H1 (cell line): ENCODE results near the gene ANAPC2.

Source experiments
- BCL11A ChIP-seq, 2 experiments: IDR thresholded peaks; one replicate each; pipeline ENCODE4 v1.6.1; 2011; ENCODE audit warnings: low read depth in 2 of 2, low read length in 2 of 2, mild to moderate bottlenecking in 2 of 2
- POLR2A ChIP-seq, 2 experiments: IDR thresholded peaks; 1 replicate in 1 of 2; 2 replicates in 1 of 2; pipeline ENCODE4 v1.6.1; 2011; ENCODE audit warnings: low read depth in 2 of 2, low read length in 2 of 2, mild to moderate bottlenecking in 2 of 2; ENCODE audit errors: control extremely low read depth in 1 of 2
- POLR2AphosphoS5 ChIP-seq: IDR thresholded peaks from 2 replicates; pipeline ENCODE4 v1.6.1; 2011; ENCODE audit warnings: low read depth, low read length
- TEAD4 ChIP-seq: IDR thresholded peaks from 2 replicates; pipeline ENCODE4 v1.6.1; 2012; ENCODE audit warnings: low read depth, low read length, inconsistent platforms, mixed read lengths
- YY1 ChIP-seq: IDR thresholded peaks from 2 replicates; pipeline ENCODE4 v1.6.1; 2011; ENCODE audit warnings: low read depth, mild to moderate bottlenecking, low read length
- TF ChIP-seq, protein P1 (sequence below), 3 experiments: IDR thresholded peaks; 1 replicate in 2 of 3; 2 replicates in 1 of 3; pipeline versions ENCODE4 v1.5.1 to v1.6.1; 2011; ENCODE audit warnings: low read length in 3 of 3, mild to moderate bottlenecking in 3 of 3, inconsistent platforms in 2 of 3, low read depth in 1 of 3, moderate library complexity in 1 of 3; ENCODE audit not compliant: insufficient read depth in 1 of 3; ENCODE audit errors: control extremely low read depth in 1 of 3
- TF ChIP-seq, protein P2 (sequence below): fragments of 300-600 bp; sonication (generic); IDR thresholded peaks from 2 replicates; pipeline ENCODE4 v1.7.1; 2012; ENCODE audit warnings: low read length, moderate library complexity, mild to moderate bottlenecking, inconsistent platforms; ENCODE audit not compliant: insufficient replicate concordance
- TF ChIP-seq, protein P3 (sequence below): IDR thresholded peaks from 2 replicates; pipeline ENCODE4 v1.6.1; 2012; ENCODE audit warnings: low read length, inconsistent platforms

DNA sequence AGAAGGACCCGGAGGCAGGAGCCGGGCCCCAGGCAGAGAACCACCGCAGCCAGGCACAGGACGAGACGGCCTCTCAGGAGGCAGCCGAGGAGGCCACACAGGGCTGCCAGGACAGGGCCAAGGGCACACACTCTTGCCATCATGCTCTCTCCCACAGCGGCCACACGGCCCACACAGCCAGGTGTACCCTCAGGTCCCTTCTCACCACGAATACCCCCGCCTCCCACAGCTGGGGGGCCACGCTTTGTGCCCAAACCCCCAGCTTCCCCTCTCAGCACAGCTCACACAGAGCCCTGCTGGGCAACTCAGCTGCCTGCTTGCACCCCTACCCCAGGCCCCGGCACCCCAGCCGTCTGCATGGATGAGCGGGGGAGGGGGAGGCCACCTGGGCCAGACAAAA, 5.4 kb upstream of the ANAPC2 start:
- TF ChIP-seq, protein P1, sequence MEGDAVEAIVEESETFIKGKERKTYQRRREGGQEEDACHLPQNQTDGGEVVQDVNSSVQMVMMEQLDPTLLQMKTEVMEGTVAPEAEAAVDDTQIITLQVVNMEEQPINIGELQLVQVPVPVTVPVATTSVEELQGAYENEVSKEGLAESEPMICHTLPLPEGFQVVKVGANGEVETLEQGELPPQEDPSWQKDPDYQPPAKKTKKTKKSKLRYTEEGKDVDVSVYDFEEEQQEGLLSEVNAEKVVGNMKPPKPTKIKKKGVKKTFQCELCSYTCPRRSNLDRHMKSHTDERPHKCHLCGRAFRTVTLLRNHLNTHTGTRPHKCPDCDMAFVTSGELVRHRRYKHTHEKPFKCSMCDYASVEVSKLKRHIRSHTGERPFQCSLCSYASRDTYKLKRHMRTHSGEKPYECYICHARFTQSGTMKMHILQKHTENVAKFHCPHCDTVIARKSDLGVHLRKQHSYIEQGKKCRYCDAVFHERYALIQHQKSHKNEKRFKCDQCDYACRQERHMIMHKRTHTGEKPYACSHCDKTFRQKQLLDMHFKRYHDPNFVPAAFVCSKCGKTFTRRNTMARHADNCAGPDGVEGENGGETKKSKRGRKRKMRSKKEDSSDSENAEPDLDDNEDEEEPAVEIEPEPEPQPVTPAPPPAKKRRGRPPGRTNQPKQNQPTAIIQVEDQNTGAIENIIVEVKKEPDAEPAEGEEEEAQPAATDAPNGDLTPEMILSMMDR (IDR thresholded peaks at IDR 0.05; ENCODE audit: control extremely low read depth in 1 of 3, insufficient read depth in 1 of 3, low read depth in 1 of 3, low read length in 3 of 3), result no peak
- TF ChIP-seq TEAD4 (no peak), BCL11A (IDR thresholded peaks at IDR 0.05; ENCODE audit: low read depth in 2 of 2, low read length in 2 of 2) (no peak), POLR2AphosphoS5 (no peak), YY1 (no peak), POLR2A (IDR thresholded peaks at IDR 0.05; ENCODE audit: control extremely low read depth in 1 of 2, low read depth in 2 of 2, low read length in 2 of 2) (no peak)
- TF ChIP-seq, protein P2, sequence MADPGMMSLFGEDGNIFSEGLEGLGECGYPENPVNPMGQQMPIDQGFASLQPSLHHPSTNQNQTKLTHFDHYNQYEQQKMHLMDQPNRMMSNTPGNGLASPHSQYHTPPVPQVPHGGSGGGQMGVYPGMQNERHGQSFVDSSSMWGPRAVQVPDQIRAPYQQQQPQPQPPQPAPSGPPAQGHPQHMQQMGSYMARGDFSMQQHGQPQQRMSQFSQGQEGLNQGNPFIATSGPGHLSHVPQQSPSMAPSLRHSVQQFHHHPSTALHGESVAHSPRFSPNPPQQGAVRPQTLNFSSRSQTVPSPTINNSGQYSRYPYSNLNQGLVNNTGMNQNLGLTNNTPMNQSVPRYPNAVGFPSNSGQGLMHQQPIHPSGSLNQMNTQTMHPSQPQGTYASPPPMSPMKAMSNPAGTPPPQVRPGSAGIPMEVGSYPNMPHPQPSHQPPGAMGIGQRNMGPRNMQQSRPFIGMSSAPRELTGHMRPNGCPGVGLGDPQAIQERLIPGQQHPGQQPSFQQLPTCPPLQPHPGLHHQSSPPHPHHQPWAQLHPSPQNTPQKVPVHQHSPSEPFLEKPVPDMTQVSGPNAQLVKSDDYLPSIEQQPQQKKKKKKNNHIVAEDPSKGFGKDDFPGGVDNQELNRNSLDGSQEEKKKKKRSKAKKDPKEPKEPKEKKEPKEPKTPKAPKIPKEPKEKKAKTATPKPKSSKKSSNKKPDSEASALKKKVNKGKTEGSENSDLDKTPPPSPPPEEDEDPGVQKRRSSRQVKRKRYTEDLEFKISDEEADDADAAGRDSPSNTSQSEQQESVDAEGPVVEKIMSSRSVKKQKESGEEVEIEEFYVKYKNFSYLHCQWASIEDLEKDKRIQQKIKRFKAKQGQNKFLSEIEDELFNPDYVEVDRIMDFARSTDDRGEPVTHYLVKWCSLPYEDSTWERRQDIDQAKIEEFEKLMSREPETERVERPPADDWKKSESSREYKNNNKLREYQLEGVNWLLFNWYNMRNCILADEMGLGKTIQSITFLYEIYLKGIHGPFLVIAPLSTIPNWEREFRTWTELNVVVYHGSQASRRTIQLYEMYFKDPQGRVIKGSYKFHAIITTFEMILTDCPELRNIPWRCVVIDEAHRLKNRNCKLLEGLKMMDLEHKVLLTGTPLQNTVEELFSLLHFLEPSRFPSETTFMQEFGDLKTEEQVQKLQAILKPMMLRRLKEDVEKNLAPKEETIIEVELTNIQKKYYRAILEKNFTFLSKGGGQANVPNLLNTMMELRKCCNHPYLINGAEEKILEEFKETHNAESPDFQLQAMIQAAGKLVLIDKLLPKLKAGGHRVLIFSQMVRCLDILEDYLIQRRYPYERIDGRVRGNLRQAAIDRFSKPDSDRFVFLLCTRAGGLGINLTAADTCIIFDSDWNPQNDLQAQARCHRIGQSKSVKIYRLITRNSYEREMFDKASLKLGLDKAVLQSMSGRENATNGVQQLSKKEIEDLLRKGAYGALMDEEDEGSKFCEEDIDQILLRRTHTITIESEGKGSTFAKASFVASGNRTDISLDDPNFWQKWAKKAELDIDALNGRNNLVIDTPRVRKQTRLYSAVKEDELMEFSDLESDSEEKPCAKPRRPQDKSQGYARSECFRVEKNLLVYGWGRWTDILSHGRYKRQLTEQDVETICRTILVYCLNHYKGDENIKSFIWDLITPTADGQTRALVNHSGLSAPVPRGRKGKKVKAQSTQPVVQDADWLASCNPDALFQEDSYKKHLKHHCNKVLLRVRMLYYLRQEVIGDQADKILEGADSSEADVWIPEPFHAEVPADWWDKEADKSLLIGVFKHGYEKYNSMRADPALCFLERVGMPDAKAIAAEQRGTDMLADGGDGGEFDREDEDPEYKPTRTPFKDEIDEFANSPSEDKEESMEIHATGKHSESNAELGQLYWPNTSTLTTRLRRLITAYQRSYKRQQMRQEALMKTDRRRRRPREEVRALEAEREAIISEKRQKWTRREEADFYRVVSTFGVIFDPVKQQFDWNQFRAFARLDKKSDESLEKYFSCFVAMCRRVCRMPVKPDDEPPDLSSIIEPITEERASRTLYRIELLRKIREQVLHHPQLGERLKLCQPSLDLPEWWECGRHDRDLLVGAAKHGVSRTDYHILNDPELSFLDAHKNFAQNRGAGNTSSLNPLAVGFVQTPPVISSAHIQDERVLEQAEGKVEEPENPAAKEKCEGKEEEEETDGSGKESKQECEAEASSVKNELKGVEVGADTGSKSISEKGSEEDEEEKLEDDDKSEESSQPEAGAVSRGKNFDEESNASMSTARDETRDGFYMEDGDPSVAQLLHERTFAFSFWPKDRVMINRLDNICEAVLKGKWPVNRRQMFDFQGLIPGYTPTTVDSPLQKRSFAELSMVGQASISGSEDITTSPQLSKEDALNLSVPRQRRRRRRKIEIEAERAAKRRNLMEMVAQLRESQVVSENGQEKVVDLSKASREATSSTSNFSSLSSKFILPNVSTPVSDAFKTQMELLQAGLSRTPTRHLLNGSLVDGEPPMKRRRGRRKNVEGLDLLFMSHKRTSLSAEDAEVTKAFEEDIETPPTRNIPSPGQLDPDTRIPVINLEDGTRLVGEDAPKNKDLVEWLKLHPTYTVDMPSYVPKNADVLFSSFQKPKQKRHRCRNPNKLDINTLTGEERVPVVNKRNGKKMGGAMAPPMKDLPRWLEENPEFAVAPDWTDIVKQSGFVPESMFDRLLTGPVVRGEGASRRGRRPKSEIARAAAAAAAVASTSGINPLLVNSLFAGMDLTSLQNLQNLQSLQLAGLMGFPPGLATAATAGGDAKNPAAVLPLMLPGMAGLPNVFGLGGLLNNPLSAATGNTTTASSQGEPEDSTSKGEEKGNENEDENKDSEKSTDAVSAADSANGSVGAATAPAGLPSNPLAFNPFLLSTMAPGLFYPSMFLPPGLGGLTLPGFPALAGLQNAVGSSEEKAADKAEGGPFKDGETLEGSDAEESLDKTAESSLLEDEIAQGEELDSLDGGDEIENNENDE, result no peak
- TF ChIP-seq, protein P3, sequence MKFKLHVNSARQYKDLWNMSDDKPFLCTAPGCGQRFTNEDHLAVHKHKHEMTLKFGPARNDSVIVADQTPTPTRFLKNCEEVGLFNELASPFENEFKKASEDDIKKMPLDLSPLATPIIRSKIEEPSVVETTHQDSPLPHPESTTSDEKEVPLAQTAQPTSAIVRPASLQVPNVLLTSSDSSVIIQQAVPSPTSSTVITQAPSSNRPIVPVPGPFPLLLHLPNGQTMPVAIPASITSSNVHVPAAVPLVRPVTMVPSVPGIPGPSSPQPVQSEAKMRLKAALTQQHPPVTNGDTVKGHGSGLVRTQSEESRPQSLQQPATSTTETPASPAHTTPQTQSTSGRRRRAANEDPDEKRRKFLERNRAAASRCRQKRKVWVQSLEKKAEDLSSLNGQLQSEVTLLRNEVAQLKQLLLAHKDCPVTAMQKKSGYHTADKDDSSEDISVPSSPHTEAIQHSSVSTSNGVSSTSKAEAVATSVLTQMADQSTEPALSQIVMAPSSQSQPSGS, result no peak
